ENCODE data around the gene SELL.
"Not testable (repeated sequence)": the region's sequence is repeated elsewhere in the genome, so short reads cannot be mapped to it uniquely, and the experiment has no call there.

The SELL gene

GRCh38 chr1:169726851-169727250 lies 15.4 kb upstream of the SELL start:
- DNase-seq (ENCODE audit: low read depth, low spot score) = no peak
- ChIA-PET CTCF (interaction anchor here (0.9 kb wide), 1 partner anchor 14 kb away, joined by 4 read pairs; no protein-coding TSS in a partner anchor), POLR2A (no interaction called here)
- no peak for TF ChIP-seq CTCF (IDR thresholded peaks at IDR 0.05; ENCODE audit: insufficient read depth, low read length, missing control alignments)
- no peak overlapping the region for H3K4me3 ChIP-seq (ENCODE audit: low read depth, low read length)

GRCh38 chr1:169725930-169726329 lies 14.5 kb upstream of the SELL start:
- DNase-seq (ENCODE audit: low read depth, low spot score) = no peak
- CTCF ChIA-PET = no interaction called here
- POLR2A ChIA-PET = no interaction called here
- TF ChIP-seq CTCF (IDR thresholded peaks at IDR 0.05; ENCODE audit: insufficient read depth, low read length, missing control alignments) = no peak
- no peak overlapping the region for H3K4me3 ChIP-seq (ENCODE audit: low read depth, low read length)

GRCh38 chr1:169724168-169724567 lies 12.7 kb upstream of the SELL start:
- CTCF ChIA-PET = no interaction called here
- no peak for TF ChIP-seq CTCF (IDR thresholded peaks at IDR 0.05; ENCODE audit: insufficient read depth, low read length, missing control alignments)
- POLR2A ChIA-PET = no interaction called here

GRCh38 chr1:169723763-169724162 lies 12.3 kb upstream of the SELL start:
- no peak for DNase-seq (ENCODE audit: low read depth, low spot score)
- ChIA-PET POLR2A (no interaction called here), CTCF (no interaction called here)
- TF ChIP-seq CTCF (IDR thresholded peaks at IDR 0.05; ENCODE audit: insufficient read depth, low read length, missing control alignments) = no peak
- no peak overlapping the region for H3K4me3 ChIP-seq (ENCODE audit: low read depth, low read length)

More at GRCh38 chr1:169724168-169724567, 12.7 kb upstream of the SELL start:
- DNase-seq (ENCODE audit: low read depth, low spot score) = no peak
- no peak overlapping the region for H3K4me3 ChIP-seq (ENCODE audit: low read depth, low read length)

- ChIA-PET POLR2A (no interaction called here), CTCF (no interaction called here)
- no peak overlapping the region for H3K4me3 ChIP-seq (ENCODE audit: low read depth, low read length)
- no peak for TF ChIP-seq CTCF (IDR thresholded peaks at IDR 0.05; ENCODE audit: insufficient read depth, low read length, missing control alignments)
- no peak for DNase-seq (ENCODE audit: low read depth, low spot score)
These were observed 11.4 kb upstream of the SELL start for GRCh38 chr1:169722779-169723178.

GRCh38 chr1:169715100-169715499 lies 3.7 kb upstream of the SELL start:
- H3K4me3 ChIP-seq (ENCODE audit: low read depth, low read length); POLR2A ChIA-PET; DNase-seq (ENCODE audit: low read depth, low spot score): not testable (repeated sequence)
- CTCF ChIA-PET = interaction anchor here (0.9 to 1.4 kb wide), 2 partner anchors 15 to 169 kb away, joined by 3 read pairs; no protein-coding TSS in a partner anchor

GRCh38 chr1:169713090-169713489 lies 1.7 kb upstream of the SELL start:
- CTCF ChIA-PET = interaction anchor here (1.3 to 2.1 kb wide), 4 partner anchors 10 to 117 kb away, joined by 3 to 18 read pairs (median 8); no protein-coding TSS in a partner anchor
- DNase-seq (ENCODE audit: low read depth, low spot score); POLR2A ChIA-PET; H3K4me3 ChIP-seq (ENCODE audit: low read depth, low read length): not testable (repeated sequence)
